GM21381 (cell line): ENCODE measurements around the gene WNT8B.

Source experiments
- ATAC-seq: cut with Tn5 transposase; IDR thresholded peaks from one replicate; pipeline ENCODE4 v1.9.1; 2021; ENCODE audit warnings: mild to moderate bottlenecking, moderate library complexity; ENCODE audit not compliant: unreplicated experiment

Gene WNT8B, protein sequence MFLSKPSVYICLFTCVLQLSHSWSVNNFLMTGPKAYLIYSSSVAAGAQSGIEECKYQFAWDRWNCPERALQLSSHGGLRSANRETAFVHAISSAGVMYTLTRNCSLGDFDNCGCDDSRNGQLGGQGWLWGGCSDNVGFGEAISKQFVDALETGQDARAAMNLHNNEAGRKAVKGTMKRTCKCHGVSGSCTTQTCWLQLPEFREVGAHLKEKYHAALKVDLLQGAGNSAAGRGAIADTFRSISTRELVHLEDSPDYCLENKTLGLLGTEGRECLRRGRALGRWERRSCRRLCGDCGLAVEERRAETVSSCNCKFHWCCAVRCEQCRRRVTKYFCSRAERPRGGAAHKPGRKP

DNA sequence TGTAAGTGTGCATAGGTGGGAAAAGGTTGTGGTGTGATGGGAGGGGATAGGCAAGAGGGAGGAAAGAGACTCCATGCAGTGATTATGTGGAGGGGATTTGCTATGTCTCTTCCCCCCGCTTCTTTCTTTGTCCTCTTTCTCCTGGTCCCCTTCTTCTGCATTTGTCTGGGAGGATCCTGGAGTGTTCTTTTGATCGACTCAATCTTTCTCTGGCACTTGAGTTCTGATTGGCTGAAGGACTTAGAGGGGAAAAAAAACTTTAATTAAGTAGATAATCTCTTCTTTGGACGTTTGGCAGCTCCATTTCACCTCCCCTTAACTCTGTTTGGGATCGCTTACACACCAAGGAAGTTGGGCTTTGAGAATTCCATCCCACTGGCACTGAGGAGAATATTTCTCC is at the start of gene WNT8B:
WNT8B (plus strand) TSS at position 301 of the 400 bp plus-strand sequence. CDS start 160 bp downstream, outside the sequence.
- ATAC-seq = no peak

DNA sequence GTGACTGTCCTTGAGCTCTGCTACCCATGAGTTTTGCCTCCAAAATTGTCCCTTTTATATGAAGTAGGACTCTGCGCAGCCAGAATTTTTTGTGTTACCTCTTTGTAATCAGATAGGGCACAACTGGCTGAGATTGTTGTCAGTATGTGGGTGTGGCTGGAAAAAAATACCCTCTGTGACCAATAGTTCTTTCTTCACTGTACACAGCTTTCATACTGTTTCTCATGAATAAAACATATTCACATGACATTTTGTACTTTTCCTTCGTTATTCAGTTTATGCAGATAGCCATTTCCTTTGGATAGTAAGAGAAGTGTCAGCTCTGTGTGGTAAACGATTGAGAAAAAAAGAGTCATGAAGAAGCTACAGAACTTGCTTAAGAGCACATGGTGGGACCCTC is 49.6 kb upstream of the WNT8B start:
- no peak for ATAC-seq

DNA sequence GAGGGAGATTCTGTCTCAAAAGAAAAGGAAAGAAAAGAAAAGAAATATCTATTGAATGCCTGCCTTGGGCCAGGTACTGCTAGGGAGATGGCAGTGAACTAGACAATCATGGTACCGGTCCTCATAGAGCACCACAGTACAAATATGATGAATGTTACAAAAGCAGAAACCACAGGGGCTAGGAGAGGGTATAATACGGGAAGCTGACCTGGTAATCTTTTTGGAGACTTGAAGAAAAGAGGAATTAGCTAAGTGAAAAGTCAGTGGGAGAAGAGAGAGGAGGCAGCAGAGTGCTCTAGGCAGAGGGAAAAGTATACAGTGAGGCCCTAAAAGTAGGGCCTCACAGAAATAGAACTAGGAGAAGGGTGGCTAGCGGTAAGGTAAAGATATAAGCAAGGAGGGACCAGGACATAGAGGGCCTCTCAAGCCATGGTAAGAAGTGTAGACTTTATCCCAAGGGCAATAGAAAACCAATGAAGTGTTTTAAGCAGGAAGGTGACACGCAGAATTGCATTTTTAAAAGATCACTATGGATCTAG is 42.8 kb upstream of the WNT8B start:
- no peak for ATAC-seq

DNA sequence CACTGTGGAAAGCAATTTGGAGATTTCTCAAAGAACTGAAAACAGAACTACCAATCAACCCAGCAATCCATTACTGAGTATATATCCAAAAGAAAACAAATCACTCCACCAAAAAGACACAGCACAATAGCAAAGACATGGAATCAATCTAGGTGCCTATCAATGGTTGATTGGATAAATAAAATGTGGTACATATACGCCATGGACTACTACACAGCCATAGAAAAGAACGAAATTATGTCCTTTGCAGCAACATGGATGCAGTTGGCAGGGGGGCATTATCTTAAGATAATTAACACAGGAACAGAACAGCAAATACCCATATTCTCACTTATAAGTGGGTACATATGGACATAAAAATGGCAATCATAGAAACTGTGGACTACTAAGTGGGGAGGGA is 35.4 kb upstream of the WNT8B start:
- no peak for ATAC-seq

DNA sequence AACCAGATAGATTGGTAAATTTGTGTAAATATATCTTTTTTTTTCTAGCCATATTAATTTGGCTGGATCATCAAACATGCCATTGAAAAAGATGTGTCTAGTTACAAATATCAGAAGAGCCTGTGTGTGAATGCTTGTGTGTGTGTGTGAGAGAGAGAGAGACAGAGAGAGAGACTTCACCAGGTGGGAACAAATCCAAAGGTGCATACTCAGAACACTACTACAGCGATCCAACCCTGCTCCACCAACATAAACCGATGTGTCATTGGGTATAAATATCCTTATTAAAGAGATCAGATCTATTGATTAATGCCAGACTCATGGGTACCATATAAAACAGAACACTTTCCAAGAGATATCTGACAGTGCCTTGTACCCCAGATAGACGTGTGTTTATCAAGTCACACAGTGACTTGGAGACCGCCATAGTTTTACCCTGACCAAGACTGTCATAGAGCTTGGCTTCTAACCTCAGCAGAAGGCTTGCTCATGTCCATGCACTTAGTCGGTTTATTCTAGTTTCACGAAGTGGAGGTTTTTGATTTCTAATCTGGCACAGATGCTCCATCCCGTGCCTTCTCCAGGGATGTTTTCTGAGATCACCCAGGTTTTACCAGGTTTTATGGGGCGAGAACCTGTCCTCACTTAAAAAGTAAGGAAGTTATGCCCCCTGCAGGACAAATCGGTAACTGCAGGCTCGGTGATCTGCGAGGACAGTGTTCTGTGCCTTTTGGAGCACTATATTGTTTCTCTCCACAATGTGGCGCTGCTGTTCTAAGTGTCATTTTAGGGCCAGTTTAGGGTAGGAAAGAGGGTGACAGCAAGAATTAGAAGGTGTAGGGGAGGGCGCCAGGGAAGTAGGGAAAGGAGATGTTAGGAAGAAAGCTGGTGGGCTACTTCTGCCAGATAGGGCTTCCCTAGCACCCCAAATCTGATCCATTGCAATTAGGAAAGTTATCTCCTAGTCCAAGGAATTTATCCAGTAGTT is 29.3 kb upstream of the WNT8B start:
- ATAC-seq = peak; percentile 79

DNA sequence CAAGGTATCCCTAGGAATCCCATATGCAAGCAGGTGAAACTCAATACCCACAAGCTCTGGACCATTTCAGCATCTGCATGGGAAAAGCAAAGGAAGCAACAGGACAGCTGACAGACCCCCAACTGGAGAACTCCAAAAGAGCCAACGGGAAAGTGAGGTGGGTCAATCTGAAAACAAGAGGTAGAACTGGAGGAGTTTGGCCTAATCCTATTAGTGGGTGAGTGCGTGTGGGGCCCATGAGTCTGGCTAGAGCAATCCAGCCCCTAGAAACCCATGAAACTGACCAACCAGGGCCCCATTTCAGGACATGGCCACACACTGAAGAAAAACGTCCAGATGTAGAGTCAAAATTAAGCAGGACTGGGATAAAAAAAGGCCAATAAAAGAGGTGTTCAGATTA is 26.6 kb upstream of the WNT8B start:
- no peak for ATAC-seq

DNA sequence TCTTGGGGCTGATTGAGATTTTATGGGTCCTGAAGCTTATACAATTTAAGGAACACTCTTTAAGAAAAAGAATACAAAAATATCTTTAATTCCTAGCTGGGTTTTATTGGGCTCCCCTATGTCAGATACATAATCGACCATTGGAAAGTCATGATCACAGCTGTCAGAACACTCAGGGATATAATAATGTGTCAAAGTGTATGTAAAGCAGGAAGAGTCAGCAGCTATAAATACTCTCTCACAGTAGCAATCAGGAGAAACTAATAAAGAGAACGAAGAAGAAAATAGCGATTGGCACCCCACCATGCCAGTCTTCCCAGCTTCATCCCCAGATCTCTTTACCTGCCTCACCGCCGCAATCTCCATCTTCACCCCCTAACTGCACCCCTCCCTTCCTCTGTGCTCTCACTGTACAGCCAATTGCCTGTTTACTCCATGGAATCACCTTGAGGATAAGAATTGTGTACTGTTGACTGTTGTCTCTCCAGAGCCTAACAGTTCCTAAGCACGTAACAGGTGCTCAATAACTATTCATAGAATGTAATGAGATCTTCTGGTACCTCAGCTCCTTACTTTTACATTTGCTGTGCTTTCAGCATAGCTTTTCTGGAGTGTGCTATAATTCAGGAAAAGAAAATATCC is 24.0 kb upstream of the WNT8B start:
- ATAC-seq = no peak

DNA sequence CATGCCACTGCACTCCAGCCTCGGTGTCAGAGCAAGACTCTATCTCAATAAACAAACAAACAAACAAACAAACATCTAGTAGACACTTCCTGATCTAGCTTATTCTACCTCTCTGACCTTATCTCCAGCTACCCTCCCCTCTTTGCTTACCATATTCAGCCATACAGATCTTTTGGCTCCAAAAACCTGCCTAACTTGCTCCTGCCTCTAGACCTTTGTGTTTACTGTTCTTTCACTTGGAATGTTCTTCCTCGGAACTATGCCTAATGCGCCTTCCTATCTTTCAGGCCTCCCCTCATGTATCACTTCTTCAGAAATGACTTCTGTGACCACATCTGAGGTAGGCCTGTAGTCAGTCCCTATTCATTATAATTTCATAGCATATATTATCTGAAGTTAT is 20.3 kb upstream of the WNT8B start:
- no peak for ATAC-seq

DNA sequence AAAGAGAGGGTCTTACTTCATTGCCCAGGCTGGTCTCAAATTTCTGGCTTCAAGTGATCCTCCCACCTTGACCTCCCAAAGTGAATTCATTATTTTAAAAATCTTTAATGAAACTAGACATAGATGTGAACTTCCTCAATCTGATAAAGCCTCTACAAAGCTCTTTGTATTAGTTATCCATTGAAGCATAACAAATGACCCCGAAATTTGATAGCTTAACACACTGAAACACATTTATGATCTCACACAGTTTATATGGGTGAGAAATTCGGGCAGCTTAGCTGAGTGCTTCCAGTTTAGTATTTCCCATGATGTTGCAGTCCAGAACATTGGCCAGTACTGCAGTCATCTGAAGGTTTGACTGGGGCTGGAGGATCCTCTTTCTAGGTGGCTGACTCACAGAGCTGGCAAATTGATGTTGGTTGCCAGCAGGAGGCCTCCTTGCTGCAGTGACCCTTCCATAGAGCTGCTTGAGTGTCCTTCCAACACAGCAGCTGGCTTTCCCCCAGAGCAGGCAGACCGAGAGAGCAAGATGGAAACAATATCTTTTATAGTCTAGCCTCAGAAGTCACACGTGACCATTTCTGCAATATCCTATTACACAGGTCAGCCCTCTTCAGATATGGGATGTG is 16.6 kb upstream of the WNT8B start:
- no peak for ATAC-seq

DNA sequence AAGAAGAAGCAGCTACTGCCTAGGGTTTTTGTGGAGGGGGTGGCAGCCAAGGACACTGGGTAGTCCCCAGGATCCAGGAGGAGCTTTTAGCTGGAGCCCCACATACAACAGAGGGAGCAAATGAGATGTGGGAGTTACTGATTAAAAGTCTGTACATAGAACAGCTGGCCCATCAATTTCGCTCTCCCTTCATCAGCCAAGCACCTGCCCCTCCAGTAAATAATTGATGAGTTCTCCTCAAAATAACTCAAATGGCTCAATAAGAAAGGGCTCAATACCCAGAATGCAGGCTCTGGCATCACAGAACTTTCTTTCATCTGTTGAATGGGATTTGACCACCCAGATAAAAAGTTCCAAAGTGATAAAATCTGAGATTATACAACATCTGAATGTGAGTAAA is 15.1 kb upstream of the WNT8B start:
- ATAC-seq = no peak

DNA sequence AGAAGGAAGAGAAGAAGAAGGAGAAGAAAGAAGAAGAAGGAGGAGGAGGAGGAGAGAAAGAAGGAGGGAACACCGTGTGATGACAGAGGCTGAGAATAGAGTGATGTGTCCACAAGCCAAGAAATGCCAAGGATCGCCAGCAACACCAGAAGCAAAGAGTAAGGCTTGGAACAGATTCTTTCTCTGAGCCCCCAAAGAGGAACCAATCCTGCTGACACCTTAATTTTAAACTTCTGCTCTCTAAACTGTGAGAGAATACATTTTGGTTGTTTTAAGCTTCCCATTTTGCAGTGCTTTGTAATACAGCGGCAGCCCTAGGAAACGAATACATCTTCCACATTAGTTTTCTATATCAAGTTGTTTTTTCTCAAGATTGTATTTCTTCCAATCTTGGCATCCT is 13.9 kb upstream of the WNT8B start:
- ATAC-seq = no peak

DNA sequence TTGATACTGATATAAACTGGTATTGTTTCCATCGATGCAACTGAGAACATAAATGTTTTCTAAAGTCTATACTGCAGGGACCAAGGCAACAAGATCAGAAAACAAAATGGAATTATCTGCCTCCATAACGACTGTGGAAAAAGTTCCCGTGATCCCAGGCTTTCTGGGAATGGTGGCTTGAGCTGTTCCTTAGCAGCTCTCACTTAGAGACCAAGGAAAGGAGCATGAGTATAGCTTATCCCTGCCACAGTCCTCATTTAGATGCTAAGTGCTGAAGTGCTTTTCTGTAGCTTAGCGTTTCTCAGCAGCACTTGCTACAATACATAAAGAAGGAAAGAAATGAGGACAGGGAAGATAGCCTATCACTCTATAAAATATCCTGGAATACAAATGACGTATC is 5.5 kb downstream of the WNT8B start:
- no peak for ATAC-seq

DNA sequence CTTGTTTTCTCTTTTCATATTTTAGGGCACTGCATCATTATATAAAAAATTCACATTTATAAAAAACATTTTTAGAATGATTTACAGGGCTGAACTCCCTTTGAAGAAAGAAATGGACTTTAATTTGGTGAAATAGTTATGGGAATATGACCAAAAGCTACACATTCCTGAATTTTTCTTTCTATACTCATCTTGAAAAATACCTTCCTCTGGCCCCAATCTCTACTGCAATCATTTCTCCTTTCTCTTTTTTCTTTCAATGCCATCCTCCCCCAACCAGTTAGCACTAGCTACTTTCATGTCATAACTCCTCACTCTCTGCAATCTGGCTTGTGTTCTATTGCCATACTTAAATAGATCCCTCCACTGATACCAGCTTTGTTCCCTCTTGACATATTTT is 6.2 kb downstream of the WNT8B start:
- no peak for ATAC-seq

DNA sequence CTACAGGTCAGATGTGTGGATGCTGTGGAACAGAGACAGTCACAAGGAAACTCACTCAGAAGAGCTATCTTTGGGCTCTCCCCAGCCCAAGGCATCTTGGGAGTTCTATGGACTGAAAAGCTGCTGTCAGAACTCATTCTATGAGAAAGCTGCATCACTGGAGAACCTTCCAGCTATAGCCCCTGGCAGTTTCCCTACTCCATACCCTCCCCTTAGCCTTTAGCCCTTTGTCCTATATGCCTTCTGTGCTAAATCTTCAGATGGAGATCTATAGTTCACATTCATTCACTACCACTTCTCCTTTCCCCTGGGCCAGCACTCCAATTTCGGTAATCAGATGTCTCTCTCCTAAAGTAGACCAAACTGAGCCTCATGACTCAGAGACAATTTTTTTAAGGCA is 6.9 kb downstream of the WNT8B start:
- ATAC-seq = no peak

DNA sequence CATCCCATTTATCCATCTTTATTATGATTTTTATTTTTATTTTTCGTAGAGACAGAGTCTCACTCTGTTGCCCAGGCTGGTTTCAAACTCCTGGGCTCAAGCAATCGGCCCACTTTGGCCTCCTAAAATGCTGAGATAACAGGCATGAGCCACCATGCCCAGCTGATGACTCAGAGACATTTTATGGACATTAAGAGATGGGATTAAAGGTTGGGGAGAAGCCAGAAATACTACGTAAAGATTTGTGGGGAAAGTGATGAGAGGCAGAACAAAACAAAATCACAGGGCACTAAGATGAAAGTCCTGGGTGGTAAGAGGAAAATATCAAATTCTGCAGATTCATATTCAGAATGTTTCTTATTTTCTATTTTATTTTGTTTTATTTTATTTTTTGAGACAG is 7.6 kb downstream of the WNT8B start:
- no peak for ATAC-seq

DNA sequence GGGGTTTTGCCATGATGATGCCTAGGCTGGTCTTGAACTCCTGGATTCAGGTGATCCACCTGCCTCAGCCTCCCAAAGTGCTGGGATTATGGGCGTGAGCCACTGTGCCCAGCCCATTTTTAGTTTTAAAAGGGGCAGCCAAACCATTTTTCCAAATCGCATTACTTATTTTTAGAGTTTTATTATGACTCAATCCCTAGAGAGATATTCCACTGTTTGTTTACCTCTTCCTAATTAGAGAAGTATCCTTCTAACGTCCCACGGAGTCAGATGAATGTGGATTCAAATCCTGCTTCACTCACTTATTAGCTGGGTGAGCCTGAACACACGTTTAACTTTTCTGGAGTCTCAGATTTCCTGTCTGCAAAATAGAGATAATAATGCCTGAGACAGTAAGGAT is 15.2 kb downstream of the WNT8B start:
- no peak for ATAC-seq

DNA sequence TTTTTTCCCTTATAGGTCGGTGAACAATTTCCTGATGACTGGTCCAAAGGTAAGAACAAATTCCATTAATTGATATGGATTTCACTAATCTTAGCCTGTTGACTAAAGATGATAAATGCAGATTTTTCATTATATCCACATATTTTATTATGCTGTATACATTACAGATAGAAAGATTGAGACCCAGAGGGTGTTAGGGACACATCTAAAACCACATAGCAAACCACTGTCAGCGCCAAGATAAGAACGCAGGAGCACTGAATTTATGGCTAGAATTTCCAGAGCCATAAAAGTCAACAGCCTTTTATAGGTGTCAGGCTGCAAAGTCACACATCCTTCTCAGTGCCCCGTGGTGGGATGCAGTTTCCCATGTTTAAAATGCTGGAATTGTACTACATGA is 16.2 kb downstream of the WNT8B start:
- ATAC-seq = no peak

DNA sequence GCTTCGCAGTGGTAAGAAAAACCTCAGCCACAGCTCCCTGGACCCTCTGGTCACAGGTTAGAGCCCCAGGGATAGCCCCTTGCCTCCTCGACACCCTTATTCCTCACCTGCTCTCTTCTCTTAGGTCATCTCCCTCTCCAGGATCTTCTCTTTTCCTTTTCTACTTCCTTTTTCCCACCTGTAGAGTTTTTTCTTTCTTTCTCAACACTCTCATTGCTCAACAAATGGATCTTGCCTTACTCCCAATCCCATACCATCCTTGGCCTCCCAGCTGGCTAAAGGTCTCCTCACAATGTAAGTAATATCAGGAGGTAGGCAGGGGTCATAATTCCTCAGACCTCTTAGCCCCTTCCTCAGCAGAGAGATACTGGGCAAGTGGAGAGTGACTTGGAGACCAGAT is 17.2 kb downstream of the WNT8B start:
- no peak for ATAC-seq

DNA sequence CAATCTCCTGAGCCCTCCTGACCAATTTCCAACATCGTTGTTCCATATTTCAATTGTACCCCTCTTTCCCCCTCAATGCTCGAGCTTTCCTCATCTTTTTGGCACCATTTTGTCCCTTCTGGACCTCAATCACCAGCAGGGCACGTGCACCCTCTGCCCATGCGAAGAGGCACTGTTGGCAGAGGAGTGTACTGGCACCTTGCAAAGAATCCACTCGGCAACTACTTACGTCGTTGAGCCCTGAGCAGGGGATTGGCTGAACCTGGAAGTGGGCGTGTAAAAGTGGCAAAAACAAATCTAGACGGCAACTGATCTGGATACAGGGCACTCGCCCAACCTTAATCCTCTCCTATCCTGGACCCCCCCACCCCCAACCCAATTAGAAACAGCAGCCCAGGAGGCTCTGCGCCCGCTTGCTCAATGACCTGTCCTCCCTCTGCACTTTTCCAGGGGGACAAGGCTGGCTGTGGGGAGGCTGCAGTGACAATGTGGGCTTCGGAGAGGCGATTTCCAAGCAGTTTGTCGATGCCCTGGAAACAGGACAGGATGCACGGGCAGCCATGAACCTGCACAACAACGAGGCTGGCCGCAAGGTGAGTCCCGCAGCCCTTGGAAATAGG is 18.8 kb downstream of the WNT8B start:
- ATAC-seq = peak; percentile 98

DNA sequence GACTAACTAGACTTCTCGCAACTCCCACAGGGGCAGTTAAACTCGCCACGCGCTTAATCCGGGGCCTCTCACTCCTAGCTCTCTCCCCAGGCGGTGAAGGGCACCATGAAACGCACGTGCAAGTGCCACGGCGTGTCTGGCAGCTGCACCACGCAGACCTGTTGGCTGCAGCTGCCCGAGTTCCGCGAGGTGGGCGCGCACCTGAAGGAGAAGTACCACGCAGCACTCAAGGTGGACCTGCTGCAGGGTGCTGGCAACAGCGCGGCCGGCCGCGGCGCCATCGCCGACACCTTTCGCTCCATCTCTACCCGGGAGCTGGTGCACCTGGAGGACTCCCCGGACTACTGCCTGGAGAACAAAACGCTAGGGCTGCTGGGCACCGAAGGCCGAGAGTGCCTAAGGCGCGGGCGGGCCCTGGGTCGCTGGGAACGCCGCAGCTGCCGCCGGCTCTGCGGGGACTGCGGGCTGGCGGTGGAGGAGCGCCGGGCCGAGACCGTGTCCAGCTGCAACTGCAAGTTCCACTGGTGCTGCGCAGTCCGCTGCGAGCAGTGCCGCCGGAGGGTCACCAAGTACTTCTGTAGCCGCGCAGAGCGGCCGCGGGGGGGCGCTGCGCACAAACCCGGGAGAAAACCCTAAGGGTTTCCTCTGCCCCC is 19.5 kb downstream of the WNT8B start:
- ATAC-seq = peak; percentile 49
